Measurements from ENCODE around the gene DHRSX.

DNA sequence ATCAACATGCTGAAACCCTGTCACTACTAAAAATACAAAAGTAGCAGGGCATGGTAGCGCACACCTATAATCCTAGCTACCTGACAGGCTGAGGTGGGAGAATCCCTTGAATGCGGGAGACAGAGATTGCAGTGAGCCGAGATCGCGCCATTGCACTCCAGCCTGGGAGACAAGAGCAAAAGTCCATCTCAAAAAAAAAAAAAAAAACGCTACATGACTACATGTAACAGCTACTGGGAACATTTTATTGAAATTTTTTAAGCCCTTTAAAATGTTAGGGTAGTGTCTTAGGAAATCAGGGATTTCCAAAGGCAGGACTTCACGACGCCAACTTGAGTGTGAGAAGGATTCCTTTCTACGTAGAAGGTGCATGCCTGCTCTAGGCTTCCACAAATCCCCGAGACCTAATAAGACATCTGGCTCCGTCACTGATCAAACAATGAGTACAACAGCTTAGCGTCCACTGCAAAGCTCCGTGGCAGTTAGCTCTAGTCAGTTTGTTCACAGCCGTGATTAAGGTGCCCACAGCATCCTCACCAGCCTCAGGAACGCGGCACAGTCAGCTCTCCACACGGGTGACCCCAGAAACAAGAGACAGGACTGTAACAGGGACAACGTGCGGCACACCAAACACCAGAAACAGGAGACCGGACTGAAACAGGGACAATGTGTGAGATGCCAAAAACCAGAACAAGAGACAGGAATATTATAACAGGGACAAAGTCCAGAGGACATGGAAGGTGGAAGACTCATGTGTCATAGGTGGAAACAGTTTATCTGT lies 33.7 kb downstream of the DHRSX start:
- no peak for TF ChIP-seq POLR2A (IDR thresholded peaks at IDR 0.05)
- TF ChIP-seq, protein P1, sequence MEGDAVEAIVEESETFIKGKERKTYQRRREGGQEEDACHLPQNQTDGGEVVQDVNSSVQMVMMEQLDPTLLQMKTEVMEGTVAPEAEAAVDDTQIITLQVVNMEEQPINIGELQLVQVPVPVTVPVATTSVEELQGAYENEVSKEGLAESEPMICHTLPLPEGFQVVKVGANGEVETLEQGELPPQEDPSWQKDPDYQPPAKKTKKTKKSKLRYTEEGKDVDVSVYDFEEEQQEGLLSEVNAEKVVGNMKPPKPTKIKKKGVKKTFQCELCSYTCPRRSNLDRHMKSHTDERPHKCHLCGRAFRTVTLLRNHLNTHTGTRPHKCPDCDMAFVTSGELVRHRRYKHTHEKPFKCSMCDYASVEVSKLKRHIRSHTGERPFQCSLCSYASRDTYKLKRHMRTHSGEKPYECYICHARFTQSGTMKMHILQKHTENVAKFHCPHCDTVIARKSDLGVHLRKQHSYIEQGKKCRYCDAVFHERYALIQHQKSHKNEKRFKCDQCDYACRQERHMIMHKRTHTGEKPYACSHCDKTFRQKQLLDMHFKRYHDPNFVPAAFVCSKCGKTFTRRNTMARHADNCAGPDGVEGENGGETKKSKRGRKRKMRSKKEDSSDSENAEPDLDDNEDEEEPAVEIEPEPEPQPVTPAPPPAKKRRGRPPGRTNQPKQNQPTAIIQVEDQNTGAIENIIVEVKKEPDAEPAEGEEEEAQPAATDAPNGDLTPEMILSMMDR (IDR thresholded peaks at IDR 0.05) = no peak

Data from heart left ventricle (tissue), 13 donors.